Measurements from ENCODE around the gene MARCHF6. TPM values are rescaled to one million over a fixed set of nuclear protein-coding genes. Genes with fewer than 3 reads are reported as not detected.
A peak's percentile ranks its signal among the peaks of the same experiment; 100 is the strongest.

The MARCHF6 gene
- total and polyA plus RNA-seq, 9 of the 15 experiments (the other 6 are each of a cell fraction or from before 2014, with no cell fraction given), result 74.1 to 456 (median 116) TPM

DNA sequence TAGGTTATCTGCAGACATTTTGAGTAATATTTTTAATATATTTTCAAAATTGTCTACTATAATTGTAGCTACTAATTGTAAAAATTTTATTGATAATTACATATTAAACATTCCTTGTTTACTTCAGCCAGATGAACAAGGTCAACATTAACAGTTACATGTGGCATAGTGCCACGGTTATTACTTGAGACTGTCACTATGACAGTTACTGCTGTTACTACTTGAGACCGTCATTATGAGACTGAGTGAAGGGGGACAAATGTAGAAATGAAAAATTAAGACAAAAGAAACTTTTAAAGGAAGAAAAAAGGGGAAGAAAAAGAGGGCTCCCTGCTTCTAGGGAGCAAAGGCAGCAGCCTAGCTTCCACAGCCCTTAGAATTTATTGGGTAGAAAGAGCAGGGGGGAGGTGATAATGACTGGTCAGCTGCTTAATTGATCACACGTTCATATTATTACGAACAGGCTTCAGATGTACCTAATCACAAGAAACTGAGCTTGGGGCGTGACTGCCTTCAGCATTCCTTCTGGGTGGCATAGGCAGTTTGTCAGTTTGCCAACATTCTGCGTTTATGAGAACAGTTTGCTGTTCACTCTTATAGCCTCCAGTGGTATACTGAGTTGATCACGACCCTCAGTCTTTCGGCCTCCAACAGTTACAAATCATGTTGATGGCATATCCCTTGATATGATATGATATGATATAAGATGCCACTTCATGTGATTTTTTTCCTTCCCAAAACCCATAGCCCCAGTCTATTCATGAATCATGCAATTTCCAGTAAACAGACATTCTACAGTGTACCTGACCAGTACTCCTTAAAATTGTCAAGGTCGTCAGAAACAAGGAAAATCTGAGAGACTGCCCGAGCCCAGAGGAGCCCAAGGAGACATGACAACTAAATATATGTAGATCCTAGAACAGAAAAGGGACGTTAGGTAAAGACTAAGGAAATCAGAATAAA, 13.1 kb downstream of the MARCHF6 start:
- BruUV-seq (replicated peaks), result no TSS peak
- Histone ChIP-seq H3K27ac (ENCODE audit: extremely low read depth, low read depth, low read length) (peak overlapping the region; percentile 16; the same call in 1 of the 3 replicates), H3K36me3 (ENCODE audit: control insufficient read depth, insufficient read depth, low read length) (peaks cover 39% of the 10 kb centered on the region), H3K79me2 (ENCODE audit: control insufficient read depth, insufficient read depth, low read length) (peaks cover 99% of the 10 kb centered on the region), H2AFZ (ENCODE audit: low read depth, low read length) (no peak overlapping the region), H3K4me1 (replicated peaks in 1 of 2; ENCODE audit: control insufficient read depth in 2 of 2, insufficient read depth in 2 of 2, low read length in 2 of 2) (peaks cover 7 to 15% of the 10 kb centered on the region in 2 experiments; a peak in 3 of 5 replicates), H3K27me3 (ENCODE audit: control insufficient read depth in 2 of 2, insufficient read depth in 2 of 2, low read length in 2 of 2) (no peaks in the 10 kb centered on the region), H3K9me1 (ENCODE audit: control insufficient read depth, insufficient read depth, low read length) (peaks cover 9% of the 10 kb centered on the region), H3K9ac (ENCODE audit: insufficient read depth in 1 of 2, low read depth in 2 of 2, low read length in 2 of 2) (no peak overlapping the region), H3K9me3 (replicated peaks; ENCODE audit: control insufficient read depth, insufficient read depth, low read depth, low read length) (no peaks in the 10 kb centered on the region), H3K4me3 (no peak overlapping the region), H3K4me2 (ENCODE audit: insufficient read depth, low read length) (no peak overlapping the region), H4K20me1 (replicated peaks; ENCODE audit: control insufficient read depth, insufficient read depth, low read length) (peaks cover 36% of the 10 kb centered on the region)
- POLR2A ChIA-PET, result interaction anchor here (0.6 to 4.7 kb wide), 7 partner anchors 12 to 153 kb away, joined by 3 to 38 read pairs (median 3); partner anchors contain the start of gene MARCHF6
- CTCF ChIA-PET (ENCODE audit: low intra/inter-chr PET ratio), result no interaction called here
- no peak for ATAC-seq
- WGBS (ENCODE audit: insufficient coverage, low coverage, missing lambda C conversion rate), result 53% methylated on average over 11 of the region's 11 CpGs
- intact Hi-C loops (cut with micrococcal nuclease), result no loop called here
- DNase-seq (ENCODE audit: extremely low read depth in 1 of 4, low spot score in 3 of 4), result no peak
- FAIRE-seq, result no peak
- in situ Hi-C loops (cut with MboI), result no loop called here
- TF ChIP-seq HCFC1 (IDR thresholded peaks at IDR 0.05; ENCODE audit: low read depth, low read length) (no peak), SMAD2 (IDR thresholded peaks at IDR 0.05; ENCODE audit: low read depth, low read length) (no peak), ZKSCAN8 (CRISPR knock-in tag; IDR thresholded peaks at IDR 0.05) (no peak), PRMT5 (CRISPR knock-in tag; IDR thresholded peaks at IDR 0.05) (no peak), MYBL2 (IDR thresholded peaks at IDR 0.05; ENCODE audit: low read depth) (no peak), MYBL2 (CRISPR knock-in tag; IDR thresholded peaks at IDR 0.05; ENCODE audit: borderline replicate concordance) (no peak), MECOM (CRISPR knock-in tag; IDR thresholded peaks at IDR 0.05) (no peak), TAF7 (tag; IDR thresholded peaks at IDR 0.05) (no peak), STAT5A (IDR thresholded peaks at IDR 0.05; ENCODE audit: borderline replicate concordance, low read length) (no peak), CHD1 (IDR thresholded peaks at IDR 0.05; ENCODE audit: low read length) (no peak), GTF2F1 (IDR thresholded peaks at IDR 0.05; ENCODE audit: low read depth, low read length) (no peak), RUNX1 (IDR thresholded peaks at IDR 0.05; ENCODE audit: low read depth) (no peak), SRF (CRISPR knock-in tag; IDR thresholded peaks at IDR 0.05) (no peak)
- TF ChIP-seq, protein P1, sequence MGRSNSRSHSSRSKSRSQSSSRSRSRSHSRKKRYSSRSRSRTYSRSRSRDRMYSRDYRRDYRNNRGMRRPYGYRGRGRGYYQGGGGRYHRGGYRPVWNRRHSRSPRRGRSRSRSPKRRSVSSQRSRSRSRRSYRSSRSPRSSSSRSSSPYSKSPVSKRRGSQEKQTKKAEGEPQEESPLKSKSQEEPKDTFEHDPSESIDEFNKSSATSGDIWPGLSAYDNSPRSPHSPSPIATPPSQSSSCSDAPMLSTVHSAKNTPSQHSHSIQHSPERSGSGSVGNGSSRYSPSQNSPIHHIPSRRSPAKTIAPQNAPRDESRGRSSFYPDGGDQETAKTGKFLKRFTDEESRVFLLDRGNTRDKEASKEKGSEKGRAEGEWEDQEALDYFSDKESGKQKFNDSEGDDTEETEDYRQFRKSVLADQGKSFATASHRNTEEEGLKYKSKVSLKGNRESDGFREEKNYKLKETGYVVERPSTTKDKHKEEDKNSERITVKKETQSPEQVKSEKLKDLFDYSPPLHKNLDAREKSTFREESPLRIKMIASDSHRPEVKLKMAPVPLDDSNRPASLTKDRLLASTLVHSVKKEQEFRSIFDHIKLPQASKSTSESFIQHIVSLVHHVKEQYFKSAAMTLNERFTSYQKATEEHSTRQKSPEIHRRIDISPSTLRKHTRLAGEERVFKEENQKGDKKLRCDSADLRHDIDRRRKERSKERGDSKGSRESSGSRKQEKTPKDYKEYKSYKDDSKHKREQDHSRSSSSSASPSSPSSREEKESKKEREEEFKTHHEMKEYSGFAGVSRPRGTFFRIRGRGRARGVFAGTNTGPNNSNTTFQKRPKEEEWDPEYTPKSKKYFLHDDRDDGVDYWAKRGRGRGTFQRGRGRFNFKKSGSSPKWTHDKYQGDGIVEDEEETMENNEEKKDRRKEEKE (IDR thresholded peaks at IDR 0.05; ENCODE audit: borderline replicate concordance in 1 of 2, control insufficient read depth in 1 of 2, low read depth in 2 of 2, low read length in 1 of 2), result no peak
- TF ChIP-seq, protein P2, sequence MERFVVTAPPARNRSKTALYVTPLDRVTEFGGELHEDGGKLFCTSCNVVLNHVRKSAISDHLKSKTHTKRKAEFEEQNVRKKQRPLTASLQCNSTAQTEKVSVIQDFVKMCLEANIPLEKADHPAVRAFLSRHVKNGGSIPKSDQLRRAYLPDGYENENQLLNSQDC (CRISPR knock-in tag; IDR thresholded peaks at IDR 0.05), result no peak
- TF ChIP-seq, protein P3, sequence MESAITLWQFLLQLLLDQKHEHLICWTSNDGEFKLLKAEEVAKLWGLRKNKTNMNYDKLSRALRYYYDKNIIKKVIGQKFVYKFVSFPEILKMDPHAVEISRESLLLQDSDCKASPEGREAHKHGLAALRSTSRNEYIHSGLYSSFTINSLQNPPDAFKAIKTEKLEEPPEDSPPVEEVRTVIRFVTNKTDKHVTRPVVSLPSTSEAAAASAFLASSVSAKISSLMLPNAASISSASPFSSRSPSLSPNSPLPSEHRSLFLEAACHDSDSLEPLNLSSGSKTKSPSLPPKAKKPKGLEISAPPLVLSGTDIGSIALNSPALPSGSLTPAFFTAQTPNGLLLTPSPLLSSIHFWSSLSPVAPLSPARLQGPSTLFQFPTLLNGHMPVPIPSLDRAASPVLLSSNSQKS (CRISPR knock-in tag; IDR thresholded peaks at IDR 0.05), result no peak
- TF ChIP-seq, protein P4, sequence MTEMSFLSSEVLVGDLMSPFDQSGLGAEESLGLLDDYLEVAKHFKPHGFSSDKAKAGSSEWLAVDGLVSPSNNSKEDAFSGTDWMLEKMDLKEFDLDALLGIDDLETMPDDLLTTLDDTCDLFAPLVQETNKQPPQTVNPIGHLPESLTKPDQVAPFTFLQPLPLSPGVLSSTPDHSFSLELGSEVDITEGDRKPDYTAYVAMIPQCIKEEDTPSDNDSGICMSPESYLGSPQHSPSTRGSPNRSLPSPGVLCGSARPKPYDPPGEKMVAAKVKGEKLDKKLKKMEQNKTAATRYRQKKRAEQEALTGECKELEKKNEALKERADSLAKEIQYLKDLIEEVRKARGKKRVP (CRISPR knock-in tag; IDR thresholded peaks at IDR 0.05), result no peak
